GM12891 (cell line): Measurements from ENCODE around the gene UNC5C.

ENCODE experiments used
- DNase-seq: peaks from one replicate; pipeline ENCODE4 v3.0.0; 2011; ENCODE audit warnings: low spot score; ENCODE audit not compliant: insufficient read length
- FAIRE-seq: peaks from 2 replicates; lab custom pipeline; 2011; peaks lifted over from hg19 to GRCh38; lab: Jason Lieb, UNC
- PAX5 ChIP-seq: IDR thresholded peaks from 2 replicates; pipeline ENCODE4 v1.6.1; 2011; ENCODE audit warnings: low read length, moderate library complexity, mild to moderate bottlenecking; ENCODE audit not compliant: insufficient read depth, severe bottlenecking
- POLR2A ChIP-seq: IDR thresholded peaks from 2 replicates; pipeline ENCODE4 v1.6.1; 2011; ENCODE audit warnings: low read depth, low read length, control low read depth
- POLR2AphosphoS5 ChIP-seq: IDR thresholded peaks from 2 replicates; pipeline ENCODE4 v1.6.1; 2011; ENCODE audit warnings: low read depth, low read length, control low read depth
- POU2F2 ChIP-seq: IDR thresholded peaks from 2 replicates; pipeline ENCODE4 v1.6.1; 2011; ENCODE audit warnings: low read depth, mild to moderate bottlenecking, control low read depth, low read length, moderate library complexity
- SPI1 ChIP-seq: IDR thresholded peaks from 2 replicates; pipeline ENCODE4 v1.6.1; 2011; ENCODE audit warnings: low read depth, low read length, control low read depth
- TAF1 ChIP-seq: IDR thresholded peaks from 2 replicates; pipeline ENCODE4 v1.6.1; 2011; ENCODE audit warnings: low read depth, low read length, control low read depth

Gene UNC5C

GRCh38 chr4:95537863-95538488, 10.8 kb downstream of the UNC5C start:
- DNase-seq (no peak), FAIRE-seq (no peak)
- TF ChIP-seq POLR2AphosphoS5, result no peak
- no peak for TF ChIP-seq SPI1
- TF ChIP-seq TAF1, result no peak
- no peak for TF ChIP-seq POU2F2
- TF ChIP-seq POLR2A, result no peak
- no peak for TF ChIP-seq PAX5

- DNase-seq (no peak), FAIRE-seq (no peak)
- TF ChIP-seq POLR2A (no peak), TAF1 (no peak), SPI1 (no peak), POU2F2 (no peak), POLR2AphosphoS5 (no peak), PAX5 (no peak)
Measured at GRCh38 chr4:95537191-95537590, 11.6 kb downstream of the UNC5C start.

GRCh38 chr4:95536650-95537049, 12.1 kb downstream of the UNC5C start:
- TF ChIP-seq POU2F2, result no peak
- no peak for TF ChIP-seq POLR2AphosphoS5
- TF ChIP-seq SPI1, result no peak
- TF ChIP-seq TAF1, result no peak
- DNase-seq (no peak), FAIRE-seq (no peak)

DNA sequence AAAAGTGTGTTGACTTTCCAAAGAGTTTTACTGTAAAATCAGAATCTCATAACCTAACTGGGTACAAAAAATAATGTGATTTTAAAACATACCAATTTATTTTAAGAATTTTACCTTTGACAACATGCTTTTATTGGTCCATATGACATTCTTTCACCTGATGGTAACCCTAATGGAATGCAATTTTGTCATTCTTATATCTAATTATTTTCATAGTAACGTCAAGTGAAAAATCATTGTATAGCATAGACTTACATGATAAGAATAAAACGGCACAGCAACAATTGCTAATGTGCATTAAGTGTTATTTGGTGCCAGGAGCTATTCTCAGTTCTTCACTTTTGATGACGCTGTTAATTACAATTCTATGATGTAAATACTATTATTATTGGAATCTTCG, 13.6 kb downstream of the UNC5C start:
- DNase-seq (no peak), FAIRE-seq (no peak)
- no peak for TF ChIP-seq TAF1

GRCh38 chr4:95534032-95534431, 14.7 kb downstream of the UNC5C start:
- no peak for FAIRE-seq
- no peak for TF ChIP-seq POLR2AphosphoS5
- TF ChIP-seq POLR2A, result no peak
- no peak for DNase-seq

GRCh38 chr4:95533254-95533653, 15.5 kb downstream of the UNC5C start:
- TF ChIP-seq POLR2AphosphoS5 (no peak), SPI1 (no peak), PAX5 (no peak), POLR2A (no peak), POU2F2 (no peak), TAF1 (no peak)
- no peak for FAIRE-seq
- DNase-seq, result no peak

DNA sequence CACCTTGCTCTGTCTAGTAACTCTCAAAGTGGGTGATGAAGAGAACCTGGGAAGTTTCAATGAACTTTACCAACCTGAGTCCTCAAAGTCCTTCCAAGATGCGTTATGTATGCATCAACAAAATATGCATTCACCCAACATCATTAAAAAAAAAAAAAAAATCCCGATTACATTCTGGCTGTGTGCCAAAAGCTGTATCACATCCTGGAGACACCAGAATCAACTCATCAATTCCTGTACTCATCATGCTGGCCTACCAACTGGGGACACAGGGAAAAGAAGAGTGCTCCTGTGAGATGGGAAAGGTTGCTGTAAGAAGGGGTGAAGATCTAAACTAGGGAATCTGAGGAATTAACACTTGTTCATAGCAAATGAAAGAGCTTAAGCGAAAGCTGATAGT, 16.5 kb downstream of the UNC5C start:
- DNase-seq (no peak), FAIRE-seq (no peak)
- TF ChIP-seq TAF1 (no peak), PAX5 (no peak), SPI1 (no peak), POLR2AphosphoS5 (no peak), POU2F2 (no peak), POLR2A (no peak)

DNA sequence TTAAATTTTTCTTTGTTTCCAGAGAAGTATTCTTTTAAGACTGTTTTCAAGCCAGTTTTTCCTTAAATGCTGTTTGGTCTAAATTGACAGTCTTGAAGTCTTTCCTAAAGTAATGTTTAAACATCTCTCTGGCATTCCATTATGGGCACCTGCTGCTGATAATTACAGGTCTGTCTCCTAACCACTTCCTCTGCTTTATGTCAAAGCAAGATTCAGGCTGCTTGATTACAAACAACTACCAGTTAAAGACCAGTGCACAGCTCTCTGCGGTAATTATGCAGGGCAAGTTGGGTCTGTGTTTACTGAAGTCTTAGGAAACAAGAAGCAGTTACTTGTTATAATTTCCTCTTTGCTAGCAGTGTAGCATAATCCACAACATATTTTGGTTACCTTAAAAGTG, 17.6 kb downstream of the UNC5C start:
- TF ChIP-seq TAF1 (no peak), PAX5 (no peak), POLR2A (no peak), SPI1 (no peak), POLR2AphosphoS5 (no peak), POU2F2 (no peak)
- DNase-seq (no peak), FAIRE-seq (no peak)

DNA sequence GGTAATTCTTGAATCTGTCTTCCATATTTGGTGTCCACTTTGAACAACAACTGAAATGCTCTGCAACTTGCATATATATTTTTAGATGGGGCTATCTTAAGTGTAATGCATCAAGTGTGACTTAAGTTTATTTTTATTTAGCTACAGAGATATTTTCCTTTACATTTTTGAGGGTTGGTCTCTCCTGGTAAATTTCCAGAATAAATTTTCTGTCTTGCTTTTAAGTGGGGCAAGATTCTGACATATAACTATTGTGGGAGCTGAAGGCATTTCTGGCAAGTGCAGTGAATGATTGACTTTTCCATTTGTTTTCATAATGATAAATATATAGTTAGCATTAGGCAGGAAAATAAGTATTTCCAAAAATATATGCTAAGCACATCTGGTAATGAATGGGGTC, 18.8 kb downstream of the UNC5C start:
- TF ChIP-seq PAX5, result no peak
- no peak for TF ChIP-seq POLR2AphosphoS5
- DNase-seq (no peak), FAIRE-seq (no peak)

- DNase-seq, result no peak
- FAIRE-seq, result no peak
- TF ChIP-seq PAX5 (no peak), SPI1 (no peak), POU2F2 (no peak), TAF1 (no peak), POLR2A (no peak), POLR2AphosphoS5 (no peak)
Measured at GRCh38 chr4:95528388-95528948, 20.3 kb downstream of the UNC5C start.

GRCh38 chr4:95526075-95526474, 22.7 kb downstream of the UNC5C start:
- TF ChIP-seq POLR2AphosphoS5 (no peak), POLR2A (no peak), PAX5 (no peak), SPI1 (no peak), POU2F2 (no peak), TAF1 (no peak)
- FAIRE-seq, result no peak
- no peak for DNase-seq
